GM21390 (cell line): ENCODE data around the gene KCNMB4.

Source experiments
- ATAC-seq: cut with Tn5 transposase; IDR thresholded peaks from one replicate; pipeline ENCODE4 v1.9.1; 2021; ENCODE audit not compliant: unreplicated experiment

Gene KCNMB4

GRCh38 chr12:70430400-70430799 is 64.3 kb downstream of the KCNMB4 start:
- no peak for ATAC-seq

GRCh38 chr12:70436836-70437235 is 70.7 kb downstream of the KCNMB4 start:
- ATAC-seq = no peak

GRCh38 chr12:70443062-70443673 is 77.1 kb downstream of the KCNMB4 start:
- no peak for ATAC-seq

GRCh38 chr12:70444903-70445302 is 78.8 kb downstream of the KCNMB4 start:
- no peak for ATAC-seq

- no peak for ATAC-seq
Measured at GRCh38 chr12:70448371-70448770, 82.3 kb downstream of the KCNMB4 start.

GRCh38 chr12:70449074-70449752 is 83.1 kb downstream of the KCNMB4 start:
- no peak for ATAC-seq

- no peak for ATAC-seq
Measured at GRCh38 chr12:70449753-70450341, 83.8 kb downstream of the KCNMB4 start.

GRCh38 chr12:70451528-70451927 is 85.4 kb downstream of the KCNMB4 start:
- ATAC-seq = no peak

GRCh38 chr12:70456953-70457352 is 90.9 kb downstream of the KCNMB4 start:
- ATAC-seq = no peak

- ATAC-seq = no peak
Measured at GRCh38 chr12:70459786-70460185, 93.7 kb downstream of the KCNMB4 start.

- ATAC-seq = no peak
Measured at GRCh38 chr12:70463997-70464396, 97.9 kb downstream of the KCNMB4 start.

- no peak for ATAC-seq
Measured at GRCh38 chr12:70466753-70467152, 100.7 kb downstream of the KCNMB4 start.

GRCh38 chr12:70467476-70467875 is 101.4 kb downstream of the KCNMB4 start:
- no peak for ATAC-seq

- no peak for ATAC-seq
Measured at GRCh38 chr12:70467918-70468733, 102.0 kb downstream of the KCNMB4 start.

- no peak for ATAC-seq
Measured at GRCh38 chr12:70468741-70469140, 102.7 kb downstream of the KCNMB4 start.

GRCh38 chr12:70469221-70469820 is 103.2 kb downstream of the KCNMB4 start:
- no peak for ATAC-seq

- no peak for ATAC-seq
Measured at GRCh38 chr12:70482764-70483163, 116.7 kb downstream of the KCNMB4 start.
